ENCODE measurements around the gene CASP14.

DNA sequence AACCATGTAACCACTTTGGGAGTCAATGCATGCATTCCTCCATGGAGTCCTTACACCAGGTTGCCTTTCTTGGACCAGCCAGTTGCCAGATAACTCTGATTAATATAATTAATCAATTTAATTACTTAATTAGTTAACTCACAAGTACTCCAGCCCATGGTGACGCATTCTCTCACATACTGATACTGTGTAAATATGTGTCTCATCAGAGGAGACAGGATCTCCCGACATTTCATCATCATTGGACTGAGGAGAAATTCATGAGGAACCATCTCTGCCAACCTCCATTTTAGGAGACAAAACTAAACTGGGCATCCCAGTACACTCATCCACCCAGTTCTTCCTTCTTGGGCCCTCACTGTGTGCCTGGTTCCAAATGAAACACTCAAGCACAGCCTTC is 6.5 kb upstream of the CASP14 start:
- TF ChIP-seq GATA3 (IDR thresholded peaks at IDR 0.05; ENCODE audit: low read depth, low read length) (no peak), GATA2 (IDR thresholded peaks at IDR 0.05; ENCODE audit: low read depth, low read length) (no peak)

All from SH-SY5Y (cell line).